Activated T-helper 2 cell treated with anti-CD3 and anti-CD28 coated beads, Interferon-gamma antibody, Interleukin-2, Interleukin-4, amounts not matched to agents 10 μg/mL and 5 μg/mL and 100 μg/mL, durations not matched to agents 14 hours and 24 hours and 36 hours (primary cell): ENCODE measurements around the gene TRIM49C. TPM values are rescaled to one million over a fixed set of nuclear protein-coding genes. Genes with fewer than 3 reads are reported as not detected.
"Not testable (repeated sequence)": the region's sequence is repeated elsewhere in the genome, so short reads cannot be mapped to it uniquely, and the experiment has no call there.

Experiments
- DNase-seq: peaks from one replicate; pipeline ENCODE4 v3.0.0; 2021; ENCODE audit warnings: low spot score
- H3K27ac Mint-ChIP-seq: one replicate; pipeline ENCODE4 v1.8.0; 2021; ENCODE audit warnings: mixed read lengths
- H3K27me3 Mint-ChIP-seq: one replicate; pipeline ENCODE4 v1.8.0; 2021; ENCODE audit warnings: low read depth, mixed read lengths
- H3K36me3 Mint-ChIP-seq: one replicate; pipeline ENCODE4 v1.8.0; 2021; ENCODE audit warnings: low read depth, mixed read lengths
- H3K4me1 Mint-ChIP-seq: one replicate; pipeline ENCODE4 v1.8.0; 2021; ENCODE audit warnings: low read depth, mixed read lengths
- H3K4me3 Mint-ChIP-seq: one replicate; pipeline ENCODE4 v1.8.0; 2021; ENCODE audit warnings: low read depth, mild to moderate bottlenecking, moderate library complexity, mixed read lengths
- H3K9me3 Mint-ChIP-seq: one replicate; pipeline ENCODE4 v1.8.0; 2021; ENCODE audit warnings: mixed read lengths
- intact Hi-C: fragments of 100-400 bp; cut with micrococcal nuclease; formaldehyde crosslinking; loops from one replicate; pipeline ENCODE4 v1.15.1; 2023
- total RNA-seq: library from RNA; stranded (reverse); gene quantifications from 2 replicates; pipeline ENCODE4 v1.2.3, GENCODE V29; 2022

TRIM49C gene, protein sequence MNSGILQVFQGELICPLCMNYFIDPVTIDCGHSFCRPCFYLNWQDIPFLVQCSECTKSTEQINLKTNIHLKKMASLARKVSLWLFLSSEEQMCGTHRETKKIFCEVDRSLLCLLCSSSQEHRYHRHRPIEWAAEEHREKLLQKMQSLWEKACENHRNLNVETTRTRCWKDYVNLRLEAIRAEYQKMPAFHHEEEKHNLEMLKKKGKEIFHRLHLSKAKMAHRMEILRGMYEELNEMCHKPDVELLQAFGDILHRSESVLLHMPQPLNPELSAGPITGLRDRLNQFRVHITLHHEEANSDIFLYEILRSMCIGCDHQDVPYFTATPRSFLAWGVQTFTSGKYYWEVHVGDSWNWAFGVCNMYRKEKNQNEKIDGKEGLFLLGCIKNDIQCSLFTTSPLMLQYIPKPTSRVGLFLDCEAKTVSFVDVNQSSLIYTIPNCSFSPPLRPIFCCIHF
- total RNA-seq = not detected in 2 replicates

DNA sequence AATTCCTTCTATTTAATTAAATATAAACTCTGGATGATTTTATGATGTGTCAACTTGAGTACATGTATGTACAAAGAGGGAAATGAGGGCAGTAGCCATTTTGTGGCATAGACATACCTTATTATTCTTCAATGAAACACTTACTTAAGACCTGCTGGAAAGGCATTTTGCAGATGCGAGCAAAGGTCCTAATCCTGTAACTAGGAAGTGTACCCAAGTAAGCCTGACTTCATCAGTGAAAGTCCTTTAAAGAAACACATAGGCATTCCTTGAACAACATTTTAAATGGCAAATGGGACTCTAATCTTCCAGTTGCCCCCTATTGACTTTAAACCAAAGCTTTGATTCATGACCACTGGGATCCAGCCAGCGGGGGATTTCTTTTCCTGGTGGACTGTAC is at the start of gene TRIM49C:
TRIM49C (plus strand) TSS at position 301 of the 400 bp plus-strand sequence. CDS start 4,106 bp downstream, outside the sequence.
- H3K4me1 Mint-ChIP-seq, intact Hi-C loops, DNase-seq, H3K36me3 Mint-ChIP-seq, H3K4me3 Mint-ChIP-seq, H3K27me3 Mint-ChIP-seq, H3K9me3 Mint-ChIP-seq, H3K27ac Mint-ChIP-seq: not testable (repeated sequence)

DNA sequence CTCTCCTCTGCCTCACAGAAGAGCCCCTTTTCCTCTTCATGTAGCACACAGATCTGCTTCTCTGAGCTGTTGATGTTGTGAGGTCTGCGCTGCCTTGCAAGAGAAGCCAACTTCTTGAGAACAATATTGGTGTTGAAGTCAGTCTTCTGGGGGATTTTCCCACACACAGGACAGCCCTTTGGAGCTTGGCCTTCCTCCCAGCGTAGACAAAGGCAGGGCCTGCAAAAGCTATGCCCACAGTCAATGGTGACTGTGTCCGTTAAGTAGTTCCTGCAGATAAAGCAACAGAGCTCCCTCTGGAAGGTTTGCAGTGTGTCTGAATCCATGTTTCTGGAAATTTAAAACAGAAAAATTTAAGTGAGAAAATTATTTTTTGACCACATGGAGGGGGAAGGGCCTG is 6.7 kb upstream of the TRIM49C start:
- H3K27ac Mint-ChIP-seq, DNase-seq, H3K27me3 Mint-ChIP-seq, H3K4me3 Mint-ChIP-seq, H3K36me3 Mint-ChIP-seq, intact Hi-C loops, H3K4me1 Mint-ChIP-seq, H3K9me3 Mint-ChIP-seq: not testable (repeated sequence)

DNA sequence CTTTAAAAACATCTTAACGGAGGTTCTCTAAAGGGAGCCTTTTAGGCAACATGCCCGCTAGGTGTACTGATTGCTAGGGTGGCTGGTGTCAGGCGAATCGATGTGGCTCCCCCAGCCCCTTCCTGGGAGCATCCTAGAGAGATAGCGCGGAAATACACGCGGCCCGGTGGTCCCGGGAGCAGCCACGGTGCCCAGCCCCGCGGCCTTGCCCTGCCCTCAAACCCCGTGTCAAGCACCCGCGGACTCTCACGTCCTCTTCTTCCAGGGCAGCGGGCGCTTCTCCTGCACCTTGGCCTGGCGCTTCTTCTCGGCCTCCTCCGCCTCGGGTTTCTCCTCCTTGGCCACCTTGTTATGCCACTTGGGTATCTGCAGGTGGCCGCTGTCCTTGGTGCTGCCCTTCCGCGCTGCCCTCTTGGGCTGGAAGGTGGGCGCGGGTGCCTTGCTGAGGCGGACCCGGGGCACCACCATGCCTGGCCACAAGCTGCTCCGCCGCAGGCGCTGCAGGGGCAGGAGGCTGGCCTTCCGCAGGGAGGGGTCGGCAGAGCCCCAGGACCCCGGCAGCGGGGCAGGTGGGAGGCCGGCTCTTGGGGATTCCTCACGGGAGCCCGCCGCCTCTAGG is 20.8 kb downstream of the TRIM49C start:
- H3K4me3 Mint-ChIP-seq, H3K36me3 Mint-ChIP-seq, intact Hi-C loops, H3K9me3 Mint-ChIP-seq, DNase-seq, H3K4me1 Mint-ChIP-seq, H3K27me3 Mint-ChIP-seq, H3K27ac Mint-ChIP-seq: not testable (repeated sequence)

DNA sequence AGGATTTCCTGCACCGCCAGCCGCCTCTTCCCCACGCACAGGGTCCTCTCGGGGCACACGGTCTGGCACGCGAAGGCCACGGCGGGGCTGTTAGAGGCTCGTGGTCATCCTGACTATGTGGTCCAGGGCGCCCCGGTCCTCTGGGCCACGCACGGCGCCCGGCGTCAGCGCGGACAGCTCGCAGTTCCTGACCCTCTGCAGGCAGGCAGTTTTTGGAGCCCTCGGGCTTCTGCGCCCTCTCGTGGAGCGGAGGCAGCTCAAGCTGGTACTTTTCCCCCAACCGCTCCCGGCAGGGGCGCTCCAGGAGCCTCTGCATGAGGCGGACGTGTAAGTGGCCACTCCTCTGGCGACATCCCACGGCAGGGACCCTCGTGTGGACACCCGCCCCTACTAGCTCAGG is 21.4 kb downstream of the TRIM49C start:
- not testable (repeated sequence) for DNase-seq, H3K4me1 Mint-ChIP-seq

DNA sequence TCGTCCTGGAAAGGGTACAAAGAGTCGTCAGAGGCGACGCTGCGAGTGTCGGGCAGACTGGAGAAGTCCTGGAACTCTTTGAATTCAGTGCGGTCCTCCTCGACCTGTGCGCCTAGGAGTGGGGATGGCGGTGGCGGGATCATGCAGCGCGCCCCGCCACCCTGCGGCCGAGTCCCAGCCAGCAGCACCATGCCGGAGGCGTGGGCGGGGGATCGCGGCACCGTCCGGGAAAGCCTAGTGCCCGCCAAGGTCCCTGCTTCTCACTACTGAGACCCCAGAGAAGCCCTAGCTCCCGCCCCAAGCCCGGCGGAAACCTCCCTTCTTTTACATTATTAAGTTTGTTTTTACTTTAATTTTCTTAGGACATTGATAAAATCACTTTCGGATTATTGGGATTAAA is 22.6 kb downstream of the TRIM49C start:
- H3K4me3 Mint-ChIP-seq, H3K27me3 Mint-ChIP-seq, DNase-seq, H3K36me3 Mint-ChIP-seq, intact Hi-C loops, H3K4me1 Mint-ChIP-seq, H3K27ac Mint-ChIP-seq, H3K9me3 Mint-ChIP-seq: not testable (repeated sequence)

More for the DNA sequence above, 21.4 kb downstream of the TRIM49C start:
- intact Hi-C loops, H3K9me3 Mint-ChIP-seq, H3K27ac Mint-ChIP-seq, H3K36me3 Mint-ChIP-seq, H3K27me3 Mint-ChIP-seq, H3K4me3 Mint-ChIP-seq: not testable (repeated sequence)

DNA sequence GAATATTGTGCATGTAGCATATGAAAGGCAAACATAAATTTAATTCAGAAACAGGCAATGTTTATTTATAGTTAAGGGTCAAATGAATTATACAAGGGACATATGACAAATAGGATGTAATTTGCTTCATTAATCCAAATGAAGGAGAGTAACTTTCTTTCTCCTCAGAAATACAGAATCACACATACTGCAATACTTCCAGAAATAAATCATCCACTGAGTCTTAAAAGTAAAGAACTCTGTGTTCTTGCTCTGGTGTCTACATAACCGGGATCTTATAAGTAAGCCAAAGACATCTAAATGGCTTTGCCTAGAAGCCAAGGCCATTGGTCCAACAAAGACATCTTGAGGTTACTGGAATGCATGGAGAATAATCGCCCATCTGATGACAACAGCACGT is 54.7 kb downstream of the TRIM49C start, which contains the start of gene UBTFL1:
UBTFL1 (plus strand) TSS at position 301 of the 400 bp plus-strand sequence; CDS start at position 301, 0 bp downstream.
- H3K27ac Mint-ChIP-seq, H3K9me3 Mint-ChIP-seq, H3K36me3 Mint-ChIP-seq, intact Hi-C loops, H3K27me3 Mint-ChIP-seq, H3K4me1 Mint-ChIP-seq, H3K4me3 Mint-ChIP-seq, DNase-seq: not testable (repeated sequence)

DNA sequence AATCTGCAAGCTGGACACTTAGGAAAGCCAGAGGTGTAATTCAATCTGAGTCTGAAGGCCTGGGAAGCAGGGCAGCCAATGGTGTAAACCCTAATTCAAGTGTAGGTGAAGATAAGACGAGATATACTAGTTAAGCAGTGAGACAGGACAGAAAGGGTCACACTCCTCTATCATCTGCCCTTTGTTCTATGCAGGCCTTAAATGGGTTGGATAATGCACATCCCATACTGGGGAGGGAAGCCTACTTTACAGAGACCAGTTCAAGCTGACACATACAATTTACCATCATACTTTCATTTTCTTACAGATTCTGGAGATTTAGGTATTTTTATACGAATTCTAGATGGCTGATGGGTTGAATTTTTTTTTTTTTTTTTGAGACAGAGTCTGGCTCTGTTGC is 57.8 kb downstream of the TRIM49C start:
- DNase-seq, intact Hi-C loops, H3K9me3 Mint-ChIP-seq, H3K36me3 Mint-ChIP-seq, H3K27me3 Mint-ChIP-seq, H3K4me3 Mint-ChIP-seq, H3K4me1 Mint-ChIP-seq, H3K27ac Mint-ChIP-seq: not testable (repeated sequence)

Other genes starting within 250 kb of the TRIM49C start
- not detected in 2 replicates for gene TRIM49, start 222.5 kb upstream of the TRIM49C start, total RNA-seq
- gene TRIM64B, start 152.6 kb upstream of the TRIM49C start, total RNA-seq = not detected in 2 replicates
- not detected in 2 replicates for gene TRIM49D1, start 108.9 kb upstream of the TRIM49C start, total RNA-seq
- gene TRIM49D2, start 107.0 kb upstream of the TRIM49C start, total RNA-seq = not detected in 2 replicates
- gene TRIM64, start 65.1 kb upstream of the TRIM49C start, total RNA-seq = not detected in 2 replicates
- not detected in 2 replicates for gene UBTFL1, start 54.8 kb downstream of the TRIM49C start, total RNA-seq
- gene NAALAD2, start 103.6 kb downstream of the TRIM49C start, total RNA-seq = not detected in 2 replicates
- gene CHORDC1, start 191.9 kb downstream of the TRIM49C start, total RNA-seq = 100 and 109 TPM in 2 replicates